Loucy (cell line): ENCODE data around the gene OR6P1.

Source experiments
- CTCF ChIP-seq: fragments of 200-600 bp; sonication (generic); conservative IDR thresholded peaks from 2 replicates; pipeline ENCODE4 v1.5.1; 2014; ENCODE audit warnings: mild to moderate bottlenecking, antibody characterized with exemption, low read length
- EZH2phosphoT487 ChIP-seq: fragments of 200-600 bp; IDR thresholded peaks from 2 replicates; pipeline ENCODE4 v1.6.1; 2018; ENCODE audit warnings: antibody characterized with exemption, mild to moderate bottlenecking, moderate library complexity, borderline replicate concordance

DNA sequence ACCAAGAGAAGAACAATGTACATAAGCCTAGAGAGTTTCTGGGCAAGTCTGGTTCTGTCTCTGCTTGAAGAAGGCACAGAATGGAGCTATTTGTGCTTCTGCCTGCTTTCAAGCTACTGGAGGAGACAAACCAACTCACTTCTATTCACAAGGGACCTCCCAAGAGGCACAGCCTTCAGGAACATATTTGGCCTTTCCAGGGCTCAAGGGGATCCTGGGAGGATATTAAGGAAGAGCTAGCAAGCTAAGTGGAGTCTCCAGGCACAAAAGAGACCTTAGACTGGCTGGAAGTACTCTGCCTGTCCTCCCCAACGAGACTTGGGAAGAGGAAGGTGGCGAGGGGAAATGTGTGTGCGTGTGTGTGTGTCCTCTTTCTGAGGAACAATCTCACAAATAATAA lies 16.0 kb downstream of the OR6P1 start, which contains the start of gene OR6Y1:
- TF ChIP-seq CTCF (no peak), EZH2phosphoT487 (no peak)
